ENCODE measurements around the gene ARHGEF12. TPM values are rescaled to one million over a fixed set of nuclear protein-coding genes. Genes with fewer than 3 reads are reported as not detected.

ARHGEF12 gene
- polyA plus RNA-seq, 1 experiment, result 16.9 TPM

DNA sequence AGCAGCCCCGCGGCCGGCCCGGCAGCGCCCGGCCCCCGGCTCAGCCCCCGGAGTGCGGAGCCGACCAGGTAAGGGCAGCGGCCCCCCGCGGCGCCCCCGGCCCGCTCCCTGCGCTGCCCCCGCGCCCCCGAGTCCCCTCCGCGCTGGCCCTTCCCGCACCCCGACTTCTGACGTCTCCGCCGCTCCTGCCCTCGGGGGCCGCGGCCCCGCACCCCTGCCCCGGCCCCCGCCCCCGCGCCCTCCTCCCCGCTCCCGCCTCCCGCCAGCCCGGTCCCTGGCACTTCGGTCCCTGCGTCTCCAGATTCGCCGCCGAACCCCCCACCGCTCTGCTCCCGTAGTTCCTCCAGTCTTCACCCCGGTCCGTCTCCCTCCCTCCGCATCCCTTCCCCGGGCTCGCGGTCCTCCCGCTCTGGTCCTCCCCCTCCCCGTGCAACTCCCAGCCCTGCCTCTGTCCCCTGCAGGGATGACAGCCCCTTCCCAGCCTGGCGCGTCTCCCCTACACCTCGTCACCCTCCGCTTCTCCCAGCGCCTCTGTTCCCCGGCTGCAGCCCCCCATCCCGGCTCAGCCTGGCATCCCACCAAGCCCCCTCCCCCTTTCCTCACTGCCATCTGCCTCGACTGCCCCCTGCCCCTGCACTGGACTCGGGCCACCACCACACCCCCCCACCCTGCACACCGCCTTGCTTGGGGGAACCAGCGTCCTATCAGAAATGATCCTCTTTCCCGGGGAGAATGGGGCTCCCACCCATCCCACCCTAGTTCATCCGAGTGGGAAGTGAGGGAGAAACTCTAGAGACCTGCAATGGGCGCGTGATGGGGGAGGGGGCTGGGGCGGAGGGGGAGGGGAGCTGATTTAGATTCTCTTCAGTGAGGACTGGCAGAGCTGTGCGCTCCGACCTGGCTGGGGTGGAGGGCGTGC, 175.9 kb downstream of the ARHGEF12 start:
- no peak for DNase-seq (ENCODE audit: low read depth)
- POLR2A ChIA-PET, result interaction anchor here (0.6 kb wide), 1 partner anchor 11 kb away, joined by 9 read pairs; no protein-coding TSS in a partner anchor

DNA sequence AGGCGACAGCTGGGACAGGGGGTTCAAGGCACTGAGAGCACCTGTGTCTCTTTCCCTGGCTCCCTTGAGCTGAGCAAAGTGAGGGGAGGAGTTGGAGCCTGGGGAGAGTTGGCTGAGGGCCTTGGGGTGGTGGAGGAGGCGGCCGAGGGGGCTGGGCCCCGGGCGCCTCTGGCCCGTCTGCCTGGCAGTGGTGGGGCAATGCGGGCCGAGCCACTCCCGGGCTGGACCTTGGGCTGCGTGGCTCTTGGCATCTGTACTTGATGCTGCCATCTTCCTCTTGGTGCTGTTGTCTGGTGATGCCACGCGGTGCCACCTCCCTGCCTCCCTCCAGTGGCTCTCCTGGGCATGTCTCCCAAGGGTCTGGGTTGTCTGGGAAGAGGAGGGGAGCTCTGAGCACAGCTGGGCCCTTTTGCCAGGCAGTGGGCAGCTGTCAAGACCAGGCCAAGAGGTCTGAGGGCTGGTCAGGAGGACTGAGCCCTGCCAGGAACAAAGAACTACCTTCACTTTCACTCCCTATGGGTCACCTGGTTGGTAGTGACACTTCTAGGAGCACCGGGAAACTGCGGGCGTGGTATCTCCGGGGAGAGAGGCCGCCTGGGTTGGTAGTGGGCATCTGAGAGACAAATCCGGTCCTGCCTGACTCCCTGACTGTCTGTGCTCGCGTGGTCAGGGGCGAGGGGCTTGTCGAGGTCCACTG, 176.7 kb downstream of the ARHGEF12 start:
- no peak for DNase-seq (ENCODE audit: low read depth)
- TF ChIP-seq, protein P1, sequence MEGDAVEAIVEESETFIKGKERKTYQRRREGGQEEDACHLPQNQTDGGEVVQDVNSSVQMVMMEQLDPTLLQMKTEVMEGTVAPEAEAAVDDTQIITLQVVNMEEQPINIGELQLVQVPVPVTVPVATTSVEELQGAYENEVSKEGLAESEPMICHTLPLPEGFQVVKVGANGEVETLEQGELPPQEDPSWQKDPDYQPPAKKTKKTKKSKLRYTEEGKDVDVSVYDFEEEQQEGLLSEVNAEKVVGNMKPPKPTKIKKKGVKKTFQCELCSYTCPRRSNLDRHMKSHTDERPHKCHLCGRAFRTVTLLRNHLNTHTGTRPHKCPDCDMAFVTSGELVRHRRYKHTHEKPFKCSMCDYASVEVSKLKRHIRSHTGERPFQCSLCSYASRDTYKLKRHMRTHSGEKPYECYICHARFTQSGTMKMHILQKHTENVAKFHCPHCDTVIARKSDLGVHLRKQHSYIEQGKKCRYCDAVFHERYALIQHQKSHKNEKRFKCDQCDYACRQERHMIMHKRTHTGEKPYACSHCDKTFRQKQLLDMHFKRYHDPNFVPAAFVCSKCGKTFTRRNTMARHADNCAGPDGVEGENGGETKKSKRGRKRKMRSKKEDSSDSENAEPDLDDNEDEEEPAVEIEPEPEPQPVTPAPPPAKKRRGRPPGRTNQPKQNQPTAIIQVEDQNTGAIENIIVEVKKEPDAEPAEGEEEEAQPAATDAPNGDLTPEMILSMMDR (IDR thresholded peaks at IDR 0.05; ENCODE audit: insufficient read depth, low read depth, low read length), result peak; percentile 23; the same call in 1 of the 2 replicates
- ChIA-PET POLR2A (interaction anchor here (0.6 kb wide), 1 partner anchor 12 kb away, joined by 9 read pairs; no protein-coding TSS in a partner anchor), CTCF (interaction anchor here (1.1 to 11.1 kb wide), 5 partner anchors 170 to 601 kb away, joined by 3 to 162 read pairs (median 5); no protein-coding TSS in a partner anchor)
- H3K36me3 ChIP-seq (ENCODE audit: control insufficient read depth, insufficient read depth, low read length), result no peaks in the 10 kb centered on the region
- peaks cover 5% of the 10 kb centered on the region; the same call in 1 of the 2 replicates for H3K27me3 ChIP-seq (ENCODE audit: control insufficient read depth, insufficient read depth, low read length)
- H3K4me3 ChIP-seq (ENCODE audit: low read depth, low read length), result no peak overlapping the region

More for the DNA sequence above, 175.9 kb downstream of the ARHGEF12 start:
- Histone ChIP-seq H3K4me3 (ENCODE audit: low read depth, low read length) (no peak overlapping the region), H3K27me3 (ENCODE audit: control insufficient read depth, insufficient read depth, low read length) (peaks cover 5% of the 10 kb centered on the region; the same call in 1 of the 2 replicates), H3K36me3 (ENCODE audit: control insufficient read depth, insufficient read depth, low read length) (no peaks in the 10 kb centered on the region)
- TF ChIP-seq, protein P1 (IDR thresholded peaks at IDR 0.05; ENCODE audit: insufficient read depth, low read depth, low read length), result no peak
- CTCF ChIA-PET, result interaction anchor here (0.6 to 11.1 kb wide), 29 partner anchors 9 to 686 kb away, joined by 3 to 162 read pairs (median 4); no protein-coding TSS in a partner anchor

DNA sequence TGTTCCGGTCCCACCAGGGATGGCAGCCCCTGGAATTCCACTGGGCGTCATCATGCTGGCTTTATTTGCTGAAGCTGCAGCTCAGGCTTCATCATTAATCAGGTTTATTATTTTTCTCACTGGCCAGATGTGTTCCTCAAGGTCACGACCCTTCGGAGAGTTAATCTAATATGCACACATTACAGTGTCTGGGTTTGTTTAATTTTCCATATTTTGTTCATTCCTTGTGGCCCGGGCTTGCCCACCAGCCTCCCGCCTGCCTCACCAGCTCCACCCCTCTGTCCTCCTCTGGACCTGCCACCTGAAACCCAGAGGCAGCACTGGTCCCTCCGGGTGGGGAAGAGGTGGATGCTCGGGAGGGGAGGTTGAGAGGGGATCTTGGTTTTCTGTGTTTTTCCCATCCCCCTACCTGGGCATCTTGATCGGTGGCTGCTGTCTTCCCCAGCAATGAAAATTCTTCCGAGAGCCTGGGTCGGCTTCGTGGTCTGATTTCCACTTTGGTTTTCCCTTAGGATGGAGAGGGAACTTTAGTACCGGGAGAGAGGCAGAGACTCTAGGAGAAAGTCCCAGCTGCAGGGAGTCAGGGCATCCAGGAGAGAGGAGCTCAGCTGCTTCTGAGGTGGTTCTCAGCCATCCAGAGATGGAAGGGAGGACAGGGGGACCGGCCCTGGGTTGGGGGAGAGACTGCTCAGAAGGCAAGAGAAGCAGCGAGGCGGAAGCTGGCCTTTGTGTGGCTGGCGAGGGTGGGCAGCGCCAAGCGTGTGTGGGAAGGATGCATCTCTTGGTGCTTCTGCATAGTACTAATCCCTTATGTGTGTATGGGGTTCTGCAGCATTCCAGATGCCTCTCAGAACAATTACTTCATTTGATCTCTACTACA, 177.5 kb downstream of the ARHGEF12 start:
- ChIA-PET CTCF (interaction anchor here (1.1 to 11.1 kb wide), 3 partner anchors 170 to 289 kb away, joined by 3 to 162 read pairs (median 5); no protein-coding TSS in a partner anchor), POLR2A (no interaction called here)
- Histone ChIP-seq H3K36me3 (ENCODE audit: control insufficient read depth, insufficient read depth, low read length) (no peaks in the 10 kb centered on the region), H3K4me3 (ENCODE audit: low read depth, low read length) (no peak overlapping the region), H3K27me3 (ENCODE audit: control insufficient read depth, insufficient read depth, low read length) (peaks cover 5% of the 10 kb centered on the region; the same call in 1 of the 2 replicates)
- TF ChIP-seq, protein P1 (IDR thresholded peaks at IDR 0.05; ENCODE audit: insufficient read depth, low read depth, low read length), result no peak
- DNase-seq (ENCODE audit: low read depth), result no peak

DNA sequence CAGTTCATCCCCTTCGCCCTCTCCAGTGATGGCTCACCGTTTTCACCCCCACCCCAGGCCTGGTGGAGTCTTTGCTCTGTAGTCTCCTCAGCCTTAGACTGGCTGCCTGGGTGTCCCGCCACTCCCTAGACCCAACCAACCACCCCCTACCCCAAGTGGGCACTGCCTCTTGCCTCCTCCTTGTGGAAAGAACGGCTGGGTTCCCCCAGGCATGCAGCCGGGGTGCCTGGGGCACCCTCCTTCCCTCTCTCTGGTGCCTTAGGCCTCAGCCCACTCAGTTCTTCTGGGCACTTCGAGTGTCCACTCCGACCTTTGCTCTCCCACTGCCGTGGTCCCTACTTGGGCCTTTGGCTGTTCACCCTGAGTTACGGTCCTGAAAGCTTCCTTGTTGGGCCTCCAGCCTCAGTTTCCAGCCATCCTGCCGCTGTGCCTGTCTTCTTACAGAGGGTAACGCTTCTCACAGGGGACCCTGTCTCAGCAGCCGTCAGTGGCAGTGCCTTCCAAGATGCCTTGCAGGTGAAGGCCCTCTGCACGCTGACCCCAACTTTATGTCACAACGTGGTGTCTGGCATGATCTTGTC, 178.4 kb downstream of the ARHGEF12 start:
- Histone ChIP-seq H3K36me3 (ENCODE audit: control insufficient read depth, insufficient read depth, low read length) (no peaks in the 10 kb centered on the region), H3K27me3 (ENCODE audit: control insufficient read depth, insufficient read depth, low read length) (peaks cover 5% of the 10 kb centered on the region; the same call in 1 of the 2 replicates), H3K4me3 (ENCODE audit: low read depth, low read length) (no peak overlapping the region)
- DNase-seq (ENCODE audit: low read depth), result no peak
- ChIA-PET CTCF (interaction anchor here (11.1 kb wide), 1 partner anchor 169 kb away, joined by 162 read pairs; no protein-coding TSS in a partner anchor), POLR2A (no interaction called here)
- TF ChIP-seq, protein P1 (IDR thresholded peaks at IDR 0.05; ENCODE audit: insufficient read depth, low read depth, low read length), result no peak

All from BJ (cell line).